HFFc6 (cell line): ENCODE results near the gene SYNPO2. TPM values are rescaled to one million over a fixed set of nuclear protein-coding genes. Genes with fewer than 3 reads are reported as not detected.

Source experiments
- DNase-seq: peaks from one replicate; pipeline ENCODE4 v3.0.0-alpha.2; 2018
- H3K27ac Mint-ChIP-seq: 2 replicates; pipeline ENCODE4 v1.8.0; 2020; ENCODE audit warnings: mild to moderate bottlenecking, mixed read lengths
- H3K27me3 Mint-ChIP-seq: 2 replicates; pipeline ENCODE4 v1.8.0; 2021; ENCODE audit warnings: mild to moderate bottlenecking, moderate library complexity, mixed read lengths; ENCODE audit not compliant: insufficient read depth
- H3K36me3 Mint-ChIP-seq: 2 replicates; pipeline ENCODE4 v1.8.0; 2021; ENCODE audit warnings: low read depth, mixed read lengths
- H3K4me1 Mint-ChIP-seq: 2 replicates; pipeline ENCODE4 v1.8.0; 2020; ENCODE audit warnings: low read depth, mixed read lengths
- H3K4me3 Mint-ChIP-seq: 2 replicates; pipeline ENCODE4 v1.8.0; 2020; ENCODE audit warnings: mild to moderate bottlenecking, moderate library complexity, mixed read lengths
- H3K9me3 Mint-ChIP-seq: 2 replicates; pipeline ENCODE4 v1.8.0; 2020; ENCODE audit warnings: mild to moderate bottlenecking, mixed read lengths
- CTCF ChIP-seq: fragments of 200-600 bp; sonication (generic); IDR thresholded peaks from 2 replicates; pipeline ENCODE4 v1.5.0; 2021; ENCODE audit warnings: antibody characterized with exemption, mild to moderate bottlenecking
- total RNA-seq, 6 experiments: library from RNA; stranded (reverse); fragmentation: NEBNext Ultra II Directional; extraction: Animal tissue kit (Norgen Biotek cat#: 25700); gene quantifications; 2 replicates in 1 of 6; 3 replicates in 5 of 6; pipeline ENCODE4 v1.2.3, GENCODE V29; 2021

Gene SYNPO2
- total RNA-seq, 6 experiments from 2014 or later = 11.6 to 36.7 (median 12.0) TPM

GRCh38 chr4:118911238-118911703, 22.6 kb downstream of the SYNPO2 start:
- Mint-ChIP-seq H3K27ac (peak overlapping the region; percentile 61), H3K27me3 (0 out of 2 replicates have a peak, but pooled peaks cover 1% of the 10 kb centered on the region), H3K4me1 (peaks cover 24% of the 10 kb centered on the region), H3K9me3 (no peaks in the 10 kb centered on the region), H3K36me3 (no peaks in the 10 kb centered on the region), H3K4me3 (peak overlapping the region; percentile 75)
- TF ChIP-seq CTCF = no peak
- peak; percentile 62 for DNase-seq

- Mint-ChIP-seq H3K36me3 (no peaks in the 10 kb centered on the region), H3K4me3 (no peak overlapping the region), H3K9me3 (no peaks in the 10 kb centered on the region), H3K27me3 (0 out of 2 replicates have a peak, but pooled peaks cover 1% of the 10 kb centered on the region), H3K27ac (no peak overlapping the region), H3K4me1 (peaks cover 54% of the 10 kb centered on the region)
- no peak for DNase-seq
- TF ChIP-seq CTCF = no peak
These were observed 26.8 kb downstream of the SYNPO2 start for GRCh38 chr4:118915468-118915867.

GRCh38 chr4:118916691-118917289, 28.1 kb downstream of the SYNPO2 start:
- Mint-ChIP-seq H3K27ac (no peak overlapping the region), H3K4me3 (no peak overlapping the region), H3K27me3 (0 out of 2 replicates have a peak, but pooled peaks cover 1% of the 10 kb centered on the region), H3K36me3 (no peaks in the 10 kb centered on the region), H3K9me3 (no peaks in the 10 kb centered on the region), H3K4me1 (peaks cover 41% of the 10 kb centered on the region)
- TF ChIP-seq CTCF = no peak
- no peak for DNase-seq

- Mint-ChIP-seq H3K36me3 (no peaks in the 10 kb centered on the region), H3K9me3 (no peaks in the 10 kb centered on the region), H3K4me3 (no peak overlapping the region), H3K27ac (no peak overlapping the region; the same call in 1 of the 2 replicates), H3K4me1 (peaks cover 38% of the 10 kb centered on the region), H3K27me3 (0 out of 2 replicates have a peak, but pooled peaks cover 1% of the 10 kb centered on the region)
- no peak for TF ChIP-seq CTCF
- no peak for DNase-seq
These were observed 28.9 kb downstream of the SYNPO2 start for GRCh38 chr4:118917582-118917981.

- Mint-ChIP-seq H3K9me3 (no peaks in the 10 kb centered on the region), H3K27me3 (0 out of 2 replicates have a peak, but pooled peaks cover 1% of the 10 kb centered on the region), H3K4me1 (peaks cover 38% of the 10 kb centered on the region), H3K27ac (peak overlapping the region; percentile 67), H3K36me3 (no peaks in the 10 kb centered on the region), H3K4me3 (peak overlapping the region; percentile 76)
- DNase-seq = peak; percentile 79
- no peak for TF ChIP-seq CTCF
These were observed 29.7 kb downstream of the SYNPO2 start for GRCh38 chr4:118918388-118918787.
